Fibroblast of skin of scalp (primary cell): Measurements from ENCODE around the gene RBMX. TPM values are rescaled to one million over a fixed set of nuclear protein-coding genes. Genes with fewer than 3 reads are reported as not detected.
A peak's percentile ranks its signal among the peaks of the same experiment; 100 is the strongest.
"Not testable (repeated sequence)": the region's sequence is repeated elsewhere in the genome, so short reads cannot be mapped to it uniquely, and the experiment has no call there.

Experiments
- DNase-seq: peaks from one replicate; pipeline ENCODE4 v3.0.0-alpha.2; 2013
- polyA plus RNA-seq, 2 experiments: library from polyadenylated mRNA; unstranded; fragments of 120-200 nt; gene quantifications; one replicate each; pipeline ENCODE4 v1.2.1, GENCODE V29; 2013; ENCODE audit not compliant: insufficient read length in 2 of 2

The RBMX gene
- polyA plus RNA-seq (2013, experiment 1 of 2; ENCODE audit: insufficient read length): 161 TPM
- polyA plus RNA-seq (2013, experiment 2 of 2; ENCODE audit: insufficient read length): 175 TPM

DNA sequence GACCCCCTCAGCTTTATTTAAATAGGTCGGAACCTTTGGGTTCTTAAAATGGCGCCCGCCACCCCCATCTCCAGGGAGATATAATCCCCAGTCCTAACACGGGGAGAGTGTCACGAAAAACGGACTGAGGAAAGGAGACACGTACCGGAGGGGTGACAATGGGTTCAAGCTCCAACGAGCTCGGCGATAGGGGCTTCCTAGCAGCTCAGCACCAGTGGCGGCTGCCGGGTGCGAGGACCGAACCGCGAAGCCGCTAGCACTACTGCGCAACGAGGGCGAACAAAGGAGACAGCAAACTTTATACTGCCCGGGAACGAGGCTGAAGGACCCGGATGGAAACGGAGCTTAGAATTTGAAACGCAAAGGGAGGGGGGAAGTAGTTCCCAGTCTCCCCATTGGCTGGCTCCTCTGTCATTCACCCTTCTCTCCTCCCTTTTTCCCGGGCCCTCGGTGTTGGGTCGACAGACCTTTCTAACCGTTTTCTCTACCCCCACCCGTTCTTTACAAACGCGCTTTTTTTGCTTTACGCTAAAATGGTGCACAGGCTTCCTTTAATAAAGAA lies at the start of gene RBMX:
RBMX (minus strand) TSS at position 274 of the 562 bp plus-strand sequence. CDS start 1,298 bp downstream, outside the sequence.
- peak; percentile 95 for DNase-seq

DNA sequence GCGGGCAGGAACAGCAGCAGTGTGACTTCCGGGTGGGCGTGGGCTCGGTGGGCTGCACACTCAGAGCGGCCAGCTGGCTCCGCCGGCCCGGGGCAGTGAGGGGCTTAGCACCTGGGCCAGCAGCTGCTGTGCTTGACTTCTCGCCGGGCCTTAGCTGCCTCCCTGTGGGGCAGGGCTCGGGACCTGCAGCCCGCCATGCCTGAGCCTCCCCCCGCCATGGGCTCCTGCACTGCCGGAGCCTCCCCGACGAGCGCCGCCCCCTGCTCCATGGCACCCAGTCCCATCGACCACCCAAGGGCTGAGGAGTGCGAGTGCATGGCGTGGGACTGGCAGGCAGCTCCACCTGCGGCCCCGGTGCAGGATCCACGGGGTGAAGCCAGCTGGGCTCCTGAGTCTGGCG lies 40.9 kb upstream of the RBMX start:
- not testable (repeated sequence) for DNase-seq

DNA sequence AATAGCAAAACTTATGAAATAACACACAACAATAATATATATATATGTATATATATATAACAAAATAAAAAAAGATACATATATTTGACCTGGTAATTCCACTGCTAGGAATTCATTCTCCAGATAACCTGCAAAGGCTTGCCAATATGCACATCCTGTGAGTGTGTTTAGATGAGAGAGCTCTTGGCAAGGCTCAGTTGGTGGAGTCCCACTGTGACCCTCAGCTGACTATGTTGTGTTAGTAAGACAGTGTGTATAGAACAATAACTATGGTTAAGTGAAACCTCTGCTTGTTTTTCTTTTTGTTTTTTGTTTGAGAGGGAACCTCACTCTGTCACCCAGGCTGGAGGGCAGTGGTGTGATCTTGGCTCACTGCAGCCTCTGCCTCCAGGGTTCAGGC lies 39.5 kb upstream of the RBMX start:
- DNase-seq: no peak

DNA sequence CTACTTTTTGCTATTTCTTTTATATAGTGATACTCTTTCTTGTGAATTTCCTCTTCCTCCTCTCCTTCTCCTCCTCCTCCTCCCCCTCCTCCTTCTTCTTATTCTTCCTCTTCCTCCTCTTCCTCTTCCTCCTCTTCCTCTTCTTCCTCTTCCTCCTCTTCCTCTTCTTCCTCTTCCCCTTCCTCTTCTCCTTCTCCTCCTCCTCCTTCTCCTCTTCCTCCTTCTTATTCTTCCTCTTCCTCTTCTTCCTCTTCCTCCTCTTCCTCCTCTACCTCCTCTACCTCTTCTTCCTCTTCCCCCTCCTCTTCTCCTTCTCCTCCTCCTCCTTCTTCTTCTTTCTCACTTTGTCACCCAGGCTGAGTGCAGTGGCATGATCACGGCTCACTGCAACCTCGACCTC lies 36.3 kb upstream of the RBMX start:
- DNase-seq: no peak

DNA sequence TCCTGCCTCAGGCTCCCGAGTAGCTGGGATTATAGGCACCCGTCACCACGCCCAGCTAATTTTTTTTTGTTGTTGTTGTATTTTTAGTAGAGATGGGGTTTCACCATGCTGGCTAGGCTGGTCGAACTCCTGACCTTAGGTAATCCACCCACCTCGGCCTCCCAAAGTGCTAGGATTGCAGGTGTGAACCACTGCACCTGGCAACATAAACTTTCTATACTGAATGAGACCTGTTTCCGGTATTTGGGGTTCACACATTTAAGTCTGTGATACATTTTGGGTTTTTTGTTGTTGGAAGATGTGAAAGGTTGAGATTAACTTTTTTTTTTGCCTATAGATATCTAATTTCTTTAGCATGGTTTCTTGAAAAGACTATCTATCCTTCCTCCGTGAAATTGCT lies 31.1 kb upstream of the RBMX start:
- not testable (repeated sequence) for DNase-seq

DNA sequence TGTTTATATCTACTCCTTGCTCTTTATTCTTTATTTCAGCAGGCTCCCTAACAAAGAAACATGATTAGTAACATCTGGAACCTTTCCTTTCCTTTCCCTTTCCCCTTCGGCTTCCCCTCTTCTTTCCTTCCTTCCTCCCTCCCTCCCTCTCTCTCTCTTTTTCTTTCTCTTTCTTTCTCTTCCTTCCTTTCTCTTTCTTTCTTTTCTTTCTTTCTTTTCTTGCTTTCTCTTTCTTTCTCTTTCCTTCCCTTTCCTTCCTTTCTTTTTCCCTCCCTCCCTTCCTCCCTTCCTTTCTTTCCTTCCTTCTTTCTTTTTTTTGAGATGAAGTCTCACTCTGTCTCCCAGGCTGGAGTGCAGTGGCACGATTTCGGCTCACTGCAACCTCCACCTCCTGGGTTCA lies 30.7 kb upstream of the RBMX start:
- DNase-seq: no peak

DNA sequence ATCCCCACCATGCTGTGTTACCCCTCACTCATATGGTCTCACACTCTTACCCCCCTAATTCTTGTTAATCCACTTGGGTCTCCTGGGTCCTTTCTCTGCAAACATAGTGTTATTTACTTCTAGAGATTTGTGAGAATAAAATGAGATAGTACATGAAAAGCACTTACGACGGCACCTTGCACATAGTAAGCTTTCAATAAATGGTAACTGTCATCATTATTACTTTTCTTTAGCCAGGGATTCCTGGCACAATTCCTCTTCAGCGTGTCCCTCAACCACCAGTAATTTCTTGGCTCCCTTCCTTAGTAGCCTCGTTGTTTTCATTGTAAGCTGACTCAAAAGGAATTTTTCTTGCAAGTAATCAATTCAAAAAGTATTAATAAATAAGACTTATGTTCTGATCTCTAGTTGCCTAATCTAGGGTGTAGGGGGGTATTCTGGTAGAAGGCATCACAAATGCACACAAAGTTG lies 30.1 kb upstream of the RBMX start:
- DNase-seq: peak; percentile 18

DNA sequence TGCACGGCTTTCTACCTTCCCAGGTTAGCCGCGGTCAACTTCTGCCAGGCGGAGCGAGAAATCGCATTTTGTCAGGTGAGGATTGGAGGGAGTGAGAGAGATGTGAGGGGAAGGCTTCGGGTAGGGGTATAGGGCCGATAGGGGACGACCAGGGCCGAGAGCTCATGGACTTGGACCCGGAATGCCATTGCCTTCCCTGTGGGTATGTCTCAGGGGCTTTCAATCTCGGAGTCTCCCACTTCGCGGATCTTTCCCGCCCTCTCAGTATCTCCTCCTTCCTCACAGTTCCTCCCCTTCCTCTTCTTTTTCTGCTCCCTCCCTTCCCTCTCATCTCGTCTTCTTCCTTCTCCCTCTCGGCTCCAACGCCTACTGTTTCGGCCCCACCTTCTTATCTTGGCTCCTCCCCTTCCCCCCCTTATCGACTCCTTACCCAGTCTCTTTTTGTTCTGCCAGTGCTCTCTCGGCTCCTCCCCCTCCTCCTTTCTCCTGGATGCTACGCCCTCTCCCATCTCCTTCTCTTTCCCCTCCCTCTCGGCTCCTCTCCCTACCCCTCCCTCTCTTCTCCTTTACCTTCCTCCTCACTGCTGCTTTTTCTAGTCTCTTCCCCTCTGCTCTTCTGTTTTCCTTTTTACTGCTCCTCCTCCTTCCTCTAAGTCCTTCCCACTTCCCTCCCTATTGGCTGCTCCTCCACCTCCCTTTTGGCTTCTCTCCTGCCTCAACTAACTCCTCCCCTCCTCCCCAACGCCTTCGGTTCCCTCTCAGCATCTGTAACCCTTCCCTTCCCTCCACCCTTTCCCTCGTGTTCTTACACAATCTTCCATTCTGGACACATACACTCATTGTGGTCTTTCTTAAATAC lies 29.4 kb upstream of the RBMX start:
- peak; percentile 91 for DNase-seq

DNA sequence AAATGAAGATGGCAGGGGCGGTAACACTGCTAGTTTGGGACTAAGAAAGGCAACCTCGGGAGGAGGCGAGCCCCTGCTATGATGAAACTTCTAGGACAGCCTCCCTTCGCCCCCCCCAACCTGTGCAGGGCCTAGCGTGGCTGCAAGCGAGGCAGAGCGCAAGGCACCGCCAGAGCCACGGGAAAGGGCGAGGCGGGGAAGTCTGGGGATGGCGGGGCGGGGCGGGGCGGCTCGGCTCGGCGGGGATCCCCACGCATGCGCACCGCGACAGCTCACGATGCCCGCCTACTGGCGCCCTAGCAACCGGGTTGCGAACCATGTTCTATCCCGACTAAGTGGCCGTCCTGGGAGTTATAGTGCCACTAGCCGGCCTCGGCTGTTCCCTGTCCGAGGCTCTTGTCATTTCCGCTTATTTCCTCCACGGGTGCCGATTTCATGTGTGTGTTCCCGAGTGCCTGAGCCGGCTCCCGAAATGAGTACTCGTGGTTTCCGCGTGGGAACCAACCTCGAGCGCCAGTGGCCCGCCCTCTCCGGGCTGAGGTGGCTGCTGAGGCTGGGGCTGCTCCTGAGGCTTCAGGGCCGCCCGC lies 28.7 kb upstream of the RBMX start:
- DNase-seq: peak; percentile 84

DNA sequence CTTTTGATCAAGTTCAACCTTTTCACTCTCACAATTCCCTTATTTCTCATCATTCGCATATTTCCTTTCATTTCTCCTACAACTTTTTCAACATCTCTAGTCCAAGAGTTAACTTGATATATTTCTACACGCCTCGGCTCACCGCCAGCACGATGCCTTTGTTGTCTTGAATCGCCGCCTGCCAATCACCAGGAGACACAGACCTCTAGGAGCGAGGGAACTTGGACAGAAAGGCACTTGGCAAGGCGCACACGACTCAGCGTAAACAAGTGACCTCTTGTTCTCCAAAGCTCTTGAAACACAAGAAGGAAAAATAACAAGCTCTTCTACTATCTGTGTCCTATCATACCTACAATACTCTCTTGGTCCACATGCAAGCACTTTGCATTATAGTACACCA lies 27.1 kb upstream of the RBMX start:
- no peak for DNase-seq

DNA sequence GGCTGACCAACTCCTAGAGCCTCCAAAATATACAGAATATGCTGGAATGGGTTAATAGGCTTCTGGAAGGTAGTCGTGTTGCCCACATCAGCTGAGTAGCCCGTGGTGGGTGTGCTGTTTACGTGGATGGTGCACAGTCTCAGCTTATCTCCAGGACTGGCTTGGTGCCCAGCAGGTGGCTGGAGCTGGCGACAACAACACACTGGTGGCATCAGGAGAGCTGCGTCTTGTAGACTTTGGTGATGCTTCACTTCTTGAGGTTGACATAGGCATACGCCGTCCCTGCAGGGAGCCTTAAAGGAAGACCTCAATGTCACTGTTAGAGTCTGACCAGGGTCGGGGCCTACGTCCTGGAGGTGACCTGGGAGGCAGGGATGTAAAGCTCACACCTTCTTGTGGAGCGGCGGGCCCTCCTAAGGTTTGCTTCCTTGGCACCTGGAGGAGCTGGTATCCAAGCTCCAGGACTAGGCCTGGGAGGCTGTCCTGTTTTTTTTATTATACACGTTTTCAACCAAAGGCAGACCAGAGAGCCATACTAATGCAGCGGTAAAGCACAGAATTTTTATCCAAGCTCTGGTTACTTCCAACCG lies 26.5 kb upstream of the RBMX start:
- no peak for DNase-seq

DNA sequence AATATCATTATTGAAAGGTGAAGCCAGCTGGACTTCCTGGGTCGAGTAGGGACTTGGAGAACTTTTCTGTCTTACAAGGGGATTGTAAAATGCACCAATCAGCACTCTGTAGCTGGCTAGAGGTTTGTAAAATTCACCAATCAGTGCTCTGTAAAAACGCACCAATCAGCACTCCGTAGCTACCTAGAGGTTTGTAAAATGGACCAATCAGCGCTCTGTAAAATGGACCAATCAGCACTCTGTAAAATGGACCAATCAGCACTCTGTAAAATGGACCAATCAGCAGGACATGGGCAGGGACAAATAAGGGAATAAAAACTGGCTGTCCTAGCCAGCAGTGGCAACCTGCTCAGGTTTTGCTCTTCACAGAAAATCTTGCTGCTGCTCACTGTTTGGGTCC lies 23.5 kb upstream of the RBMX start:
- DNase-seq: not testable (repeated sequence)

DNA sequence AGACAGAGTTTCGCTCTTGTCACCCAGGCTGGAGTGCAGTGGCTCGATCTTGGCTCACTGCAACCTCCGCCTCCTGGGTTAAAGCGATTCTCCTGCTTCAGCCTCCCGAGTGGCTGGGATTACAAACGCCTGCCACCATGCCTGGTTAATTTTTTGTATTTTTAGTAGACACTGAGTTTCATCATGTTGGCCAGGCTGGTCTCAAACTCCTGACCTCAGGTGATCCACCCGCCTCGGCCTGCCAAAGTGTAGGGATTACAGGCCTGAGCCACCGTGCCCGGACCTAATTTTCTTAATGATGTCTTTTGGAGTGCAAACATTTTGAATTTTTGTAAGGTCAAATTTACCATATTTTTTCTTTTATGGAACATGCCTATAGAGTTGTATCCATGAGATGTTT lies 19.5 kb upstream of the RBMX start:
- DNase-seq: not testable (repeated sequence)

DNA sequence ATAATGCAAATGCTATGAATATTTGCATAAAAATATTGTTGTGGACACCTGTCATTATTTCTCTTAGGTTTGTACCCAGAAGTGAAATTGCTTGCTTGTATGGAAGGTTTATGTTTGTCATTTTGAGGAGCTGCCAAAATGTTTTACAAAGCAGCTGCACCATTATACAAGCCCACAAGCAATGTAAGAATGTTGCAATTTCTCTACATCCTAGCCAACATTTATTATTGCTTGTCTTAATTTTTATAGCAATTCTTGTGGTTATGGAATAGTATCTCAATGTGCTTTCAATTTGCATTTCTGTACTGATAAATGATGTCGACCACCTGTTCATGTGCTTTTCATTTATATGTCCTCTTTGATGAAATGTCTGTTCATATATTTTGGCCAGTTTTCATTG lies 18.7 kb upstream of the RBMX start:
- DNase-seq: no peak

DNA sequence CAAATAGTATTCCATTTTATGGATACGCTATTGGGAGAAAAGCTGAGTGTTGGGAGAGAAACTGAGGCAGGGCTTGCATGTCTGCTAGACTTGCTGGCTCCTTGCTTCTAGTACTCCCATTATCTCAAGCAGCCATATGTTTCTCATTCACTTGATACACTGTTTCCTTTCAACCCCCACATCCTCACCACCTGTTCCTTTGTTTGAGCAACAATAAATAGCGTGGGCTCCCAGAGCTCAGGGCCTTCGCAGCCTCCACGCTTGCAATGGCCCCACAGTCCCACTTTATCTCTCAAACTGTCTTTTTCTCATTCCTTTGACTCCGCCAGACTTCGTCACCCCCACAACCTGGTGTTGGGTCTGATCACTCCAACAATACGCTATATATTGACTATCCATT lies 18.2 kb upstream of the RBMX start:
- DNase-seq: not testable (repeated sequence)

DNA sequence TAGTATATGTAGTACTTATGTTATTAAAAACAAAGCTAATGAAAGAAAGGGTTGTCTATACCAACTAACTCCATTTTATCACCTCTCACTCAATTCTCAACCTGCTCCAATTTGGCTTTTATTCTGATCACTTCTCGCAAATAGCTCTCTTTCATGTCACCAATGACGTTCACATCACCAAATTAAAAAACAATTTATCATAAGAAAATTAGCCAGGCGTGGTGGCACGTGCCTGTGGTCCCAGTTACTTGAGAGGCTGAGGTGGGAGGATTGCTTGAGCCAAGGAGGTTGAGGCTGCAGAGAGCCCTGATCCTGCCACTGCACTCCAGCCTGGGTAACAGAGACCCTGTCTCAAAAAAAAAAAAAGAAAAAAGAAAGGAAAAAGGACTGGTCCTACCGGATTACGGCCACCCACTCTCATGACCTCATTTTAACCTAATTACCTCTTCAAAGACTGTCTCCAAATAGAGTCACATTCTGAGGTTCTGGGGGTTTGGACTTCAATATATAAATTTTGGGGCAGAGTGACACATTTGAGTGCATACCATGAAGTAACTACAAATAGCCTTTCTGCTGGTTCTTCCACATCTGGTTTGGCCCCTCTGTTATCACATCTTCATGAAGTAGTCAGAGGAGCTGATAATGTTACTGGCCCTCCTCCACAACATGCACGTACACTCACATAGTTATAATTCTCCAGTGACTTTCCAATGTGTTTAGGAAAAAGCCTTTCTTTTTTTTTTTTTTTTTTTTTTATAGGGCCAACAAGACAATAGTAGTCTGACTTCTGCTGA lies 15.8 kb upstream of the RBMX start:
- DNase-seq: no peak

DNA sequence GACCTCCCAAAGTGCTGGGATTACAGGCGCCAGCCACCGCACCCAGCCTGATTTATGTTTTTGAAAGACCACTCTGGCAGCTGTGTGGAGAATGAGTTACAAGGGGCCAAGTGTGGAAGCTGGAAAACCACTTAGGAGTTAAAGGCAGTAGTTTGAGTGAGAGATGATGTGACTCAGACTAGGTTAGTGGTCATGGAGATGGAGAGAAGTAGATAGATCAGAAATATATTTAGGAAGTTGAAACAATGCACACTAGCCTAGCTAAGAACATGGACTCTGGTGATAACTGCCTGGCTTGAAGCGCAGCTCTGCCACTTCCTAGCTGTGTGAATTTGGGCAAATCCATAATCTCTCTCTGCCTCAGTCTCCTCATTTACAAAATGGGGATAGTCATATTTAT lies 11.9 kb upstream of the RBMX start:
- no peak for DNase-seq

DNA sequence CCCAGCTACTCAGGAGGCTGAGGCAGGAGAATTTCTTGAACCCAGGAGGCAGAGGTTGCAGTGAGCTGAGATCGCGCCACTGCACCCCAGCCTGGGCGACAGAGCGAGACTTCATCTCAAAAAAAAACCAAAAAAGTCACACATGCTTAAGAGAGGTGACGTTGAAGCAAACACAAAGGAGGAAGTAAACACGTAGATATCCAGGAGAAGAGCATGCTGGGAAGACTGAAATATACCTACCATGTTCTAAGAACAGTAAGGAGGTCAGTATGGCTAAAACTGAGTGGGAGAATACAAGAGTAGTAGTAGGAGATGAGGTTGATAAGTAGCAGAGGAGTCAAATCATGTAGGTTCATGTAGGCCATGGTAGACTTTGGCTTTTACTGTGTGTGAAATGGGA lies 10.1 kb upstream of the RBMX start:
- not testable (repeated sequence) for DNase-seq

DNA sequence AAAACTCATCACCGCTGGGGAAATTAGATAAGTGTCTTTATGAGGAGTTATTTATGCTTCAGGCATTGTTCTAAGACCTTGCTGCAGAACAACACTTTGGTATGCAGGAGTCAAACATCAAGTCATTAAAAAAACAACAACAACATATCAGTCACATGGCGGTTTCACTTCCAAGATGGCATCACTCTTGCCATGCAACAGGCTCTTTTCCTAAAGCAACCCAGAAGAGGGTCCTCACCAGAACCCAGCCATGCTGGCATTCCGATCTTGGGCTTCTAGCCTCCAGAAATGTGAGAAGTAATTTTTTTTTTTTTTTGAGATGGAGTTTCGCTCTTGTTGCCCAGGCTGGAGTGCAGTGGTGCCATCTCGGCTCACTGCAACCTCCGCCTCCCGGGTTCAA lies 8.7 kb upstream of the RBMX start:
- no peak for DNase-seq

DNA sequence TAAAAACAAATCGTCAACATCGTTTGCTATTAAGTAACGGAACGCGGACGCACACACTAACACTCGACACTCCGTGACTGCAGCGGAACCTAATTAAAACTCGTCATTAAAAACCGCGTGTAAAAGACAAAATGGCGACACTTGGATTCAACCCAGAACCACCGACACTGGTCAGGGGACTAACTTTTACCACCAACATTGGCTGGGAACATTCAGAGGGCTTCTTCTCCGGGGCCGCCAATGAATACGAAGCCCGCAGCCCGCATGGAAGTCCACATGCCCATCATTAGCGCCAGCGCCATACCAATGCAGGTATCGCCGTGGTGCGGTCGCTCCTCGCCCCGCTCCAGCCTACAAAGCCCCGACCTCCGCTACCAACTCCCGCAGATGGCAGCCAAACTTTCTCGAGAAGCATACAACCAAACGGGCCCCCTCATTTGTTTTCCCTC lies 498 bp downstream of the RBMX start:
- peak; percentile 23 for DNase-seq

DNA sequence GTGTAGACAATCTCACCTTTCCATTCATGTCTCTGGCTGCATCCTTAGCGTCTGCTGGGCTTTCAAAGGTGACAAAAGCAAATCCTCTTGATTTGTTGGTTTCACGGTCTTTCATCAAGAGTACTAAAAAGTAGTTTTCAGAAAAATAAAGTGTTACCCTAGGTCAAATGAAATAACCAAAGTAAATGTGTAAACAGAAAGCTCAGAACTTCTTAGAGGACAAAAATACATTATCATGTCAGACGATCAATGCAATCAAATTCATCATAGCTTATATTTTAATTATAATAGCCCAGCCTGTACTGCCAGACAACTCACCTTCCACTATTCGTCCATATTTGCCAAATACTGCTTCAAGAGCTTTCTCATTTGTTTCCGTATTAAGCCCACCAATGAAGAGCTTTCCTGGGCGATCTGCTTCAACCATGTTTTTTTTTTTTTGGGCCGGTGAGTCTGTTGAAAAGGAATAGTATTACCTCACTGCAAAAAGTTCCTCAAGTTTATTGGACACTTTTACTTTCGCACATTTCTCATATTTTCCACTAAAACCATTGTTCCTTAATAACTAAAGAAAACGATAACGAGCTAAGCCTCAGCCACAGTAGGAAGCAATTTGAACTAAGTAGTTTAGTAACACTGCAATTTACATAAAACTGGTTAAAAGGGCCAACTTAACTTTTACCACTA lies 1.4 kb downstream of the RBMX start:
- DNase-seq: no peak

DNA sequence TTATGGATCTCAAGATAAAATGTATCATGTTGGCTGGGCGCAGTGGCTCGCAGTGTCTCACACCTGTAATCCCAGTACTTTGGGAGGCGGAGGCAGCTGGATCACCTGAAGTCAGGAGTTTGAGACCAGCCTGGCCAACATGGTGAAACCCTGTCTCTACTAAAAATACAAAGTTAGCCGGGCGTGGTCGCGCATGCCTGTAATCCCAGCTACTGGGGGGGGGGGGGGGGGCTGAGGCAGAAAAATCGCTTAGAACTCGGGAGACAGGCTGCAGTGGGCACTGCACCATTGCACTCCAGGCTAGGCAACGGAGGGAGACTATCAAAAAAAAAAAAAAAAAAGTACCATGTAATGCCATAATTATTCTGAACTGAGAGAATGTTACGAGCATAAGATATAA lies 2.1 kb downstream of the RBMX start:
- DNase-seq: no peak
